Loucy (cell line): ENCODE results near the gene FAM13C.

Experiments
- H2AFZ ChIP-seq: fragments of 200-600 bp; sonication (generic); 2 replicates; pipeline ENCODE4 v1.6.0; 2016; ENCODE audit warnings: antibody characterized with exemption, mild to moderate bottlenecking, low read length, moderate library complexity
- H3F3A ChIP-seq: fragments of 200-600 bp; 2 replicates; pipeline ENCODE4 v1.6.0; 2016; ENCODE audit warnings: antibody characterized with exemption, low read depth, mild to moderate bottlenecking
- H3K27me3 ChIP-seq: fragments of 200-600 bp; sonication (generic); 2 replicates; pipeline ENCODE4 v1.6.1; 2014; ENCODE audit warnings: low read length, mild to moderate bottlenecking; ENCODE audit not compliant: insufficient read depth, poor library complexity, severe bottlenecking
- H3K36me3 ChIP-seq: fragments of 200-600 bp; sonication (generic); 2 replicates; pipeline ENCODE4 v1.6.1; 2016; ENCODE audit warnings: low read length; ENCODE audit not compliant: insufficient read depth
- H3K4me1 ChIP-seq: fragments of 200-600 bp; sonication (generic); 2 replicates; pipeline ENCODE4 v1.5.1; 2014; ENCODE audit warnings: low read length, mild to moderate bottlenecking; ENCODE audit not compliant: insufficient read depth, poor library complexity, severe bottlenecking
- H3K4me2 ChIP-seq: fragments of 200-600 bp; sonication (generic); 2 replicates; pipeline ENCODE4 v1.6.0; 2014; ENCODE audit warnings: antibody characterized with exemption, low read length, low read depth, mild to moderate bottlenecking; ENCODE audit not compliant: poor library complexity, severe bottlenecking
- H3K4me3 ChIP-seq: fragments of 200-600 bp; sonication (generic); 2 replicates; pipeline ENCODE4 v1.5.1; 2014; ENCODE audit warnings: low read length, mild to moderate bottlenecking, mixed read lengths; ENCODE audit not compliant: poor library complexity, severe bottlenecking
- H3K79me2 ChIP-seq: fragments of 200-600 bp; sonication (generic); 2 replicates; pipeline ENCODE4 v1.6.1; 2014; ENCODE audit warnings: low read length; ENCODE audit not compliant: insufficient read depth
- H3K9ac ChIP-seq: fragments of 200-600 bp; sonication (generic); 2 replicates; pipeline ENCODE4 v1.6.0; 2014; ENCODE audit warnings: mild to moderate bottlenecking, low read depth, low read length, moderate library complexity; ENCODE audit not compliant: poor library complexity, severe bottlenecking
- H3K9me2 ChIP-seq: fragments of 200-600 bp; sonication (generic); replicated peaks from 2 replicates; pipeline ENCODE4 v1.6.1; 2016; ENCODE audit warnings: low read depth, low read length, mixed read lengths
- H3K9me3 ChIP-seq: fragments of 200-600 bp; sonication (generic); 2 replicates; pipeline ENCODE4 v1.6.1; 2014; ENCODE audit warnings: mild to moderate bottlenecking, antibody characterized with exemption, low read length, low read depth; ENCODE audit not compliant: insufficient read depth
- H4K20me1 ChIP-seq: fragments of 200-600 bp; sonication (generic); 2 replicates; pipeline ENCODE4 v1.6.0; 2014; ENCODE audit warnings: antibody characterized with exemption, low read length, mild to moderate bottlenecking; ENCODE audit not compliant: insufficient read depth, poor library complexity, severe bottlenecking
- CTCF ChIP-seq: fragments of 200-600 bp; sonication (generic); conservative IDR thresholded peaks from 2 replicates; pipeline ENCODE4 v1.5.1; 2014; ENCODE audit warnings: mild to moderate bottlenecking, antibody characterized with exemption, low read length
- EZH2phosphoT487 ChIP-seq: fragments of 200-600 bp; IDR thresholded peaks from 2 replicates; pipeline ENCODE4 v1.6.1; 2018; ENCODE audit warnings: antibody characterized with exemption, mild to moderate bottlenecking, moderate library complexity, borderline replicate concordance

The FAM13C gene

GRCh38 chr10:59391060-59391459 is 28.7 kb upstream of the FAM13C start:
- Histone ChIP-seq H3K79me2 (no peaks in the 10 kb centered on the region), H2AFZ (no peak overlapping the region), H3K9me3 (no peaks in the 10 kb centered on the region), H3K4me1 (no peaks in the 10 kb centered on the region), H3K9ac (no peak overlapping the region), H3K4me3 (no peak overlapping the region), H3K36me3 (no peaks in the 10 kb centered on the region), H3F3A (no peaks in the 10 kb centered on the region), H3K9me2 (no peaks in the 10 kb centered on the region), H3K27me3 (no peaks in the 10 kb centered on the region), H3K4me2 (no peak overlapping the region), H4K20me1 (no peaks in the 10 kb centered on the region)
- TF ChIP-seq EZH2phosphoT487 = no peak
- TF ChIP-seq CTCF = no peak

- H2AFZ ChIP-seq = no peak overlapping the region
- H3K4me2 ChIP-seq = no peak overlapping the region
- H3K27me3 ChIP-seq = no peaks in the 10 kb centered on the region
- H3K9me2 ChIP-seq = no peaks in the 10 kb centered on the region
- H4K20me1 ChIP-seq = no peaks in the 10 kb centered on the region
- H3K4me1 ChIP-seq = no peaks in the 10 kb centered on the region
- H3K4me3 ChIP-seq = no peak overlapping the region
- no peak overlapping the region for H3K9ac ChIP-seq
- no peaks in the 10 kb centered on the region for H3K9me3 ChIP-seq
- H3F3A ChIP-seq = no peaks in the 10 kb centered on the region
- H3K36me3 ChIP-seq = no peaks in the 10 kb centered on the region
- no peaks in the 10 kb centered on the region for H3K79me2 ChIP-seq
- no peak for TF ChIP-seq CTCF
- no peak for TF ChIP-seq EZH2phosphoT487
Measured at GRCh38 chr10:59388671-59388976, 26.3 kb upstream of the FAM13C start.

- H3K9me3 ChIP-seq = no peaks in the 10 kb centered on the region
- no peaks in the 10 kb centered on the region for H3K4me1 ChIP-seq
- no peaks in the 10 kb centered on the region for H3K36me3 ChIP-seq
- no peak overlapping the region for H3K4me2 ChIP-seq
- no peak overlapping the region for H3K4me3 ChIP-seq
- no peaks in the 10 kb centered on the region for H3K9me2 ChIP-seq
- TF ChIP-seq CTCF (no peak), EZH2phosphoT487 (no peak)
- H2AFZ ChIP-seq = peak overlapping the region; percentile 33; the same call in 1 of the 2 replicates
- H3K79me2 ChIP-seq = no peaks in the 10 kb centered on the region
- H3K27me3 ChIP-seq = no peaks in the 10 kb centered on the region
- no peaks in the 10 kb centered on the region for H3F3A ChIP-seq
- no peaks in the 10 kb centered on the region for H4K20me1 ChIP-seq
- H3K9ac ChIP-seq = no peak overlapping the region
Measured at GRCh38 chr10:59387951-59388670, 25.8 kb upstream of the FAM13C start.
